GM19455 (cell line): ENCODE measurements around the gene GOSR2.

Experiments
- ATAC-seq: cut with Tn5 transposase; IDR thresholded peaks from one replicate; pipeline ENCODE4 v1.9.1; 2021; ENCODE audit not compliant: unreplicated experiment

Gene GOSR2

GRCh38 chr17:46958041-46958591 lies 35.2 kb downstream of the GOSR2 start:
- no peak for ATAC-seq

DNA sequence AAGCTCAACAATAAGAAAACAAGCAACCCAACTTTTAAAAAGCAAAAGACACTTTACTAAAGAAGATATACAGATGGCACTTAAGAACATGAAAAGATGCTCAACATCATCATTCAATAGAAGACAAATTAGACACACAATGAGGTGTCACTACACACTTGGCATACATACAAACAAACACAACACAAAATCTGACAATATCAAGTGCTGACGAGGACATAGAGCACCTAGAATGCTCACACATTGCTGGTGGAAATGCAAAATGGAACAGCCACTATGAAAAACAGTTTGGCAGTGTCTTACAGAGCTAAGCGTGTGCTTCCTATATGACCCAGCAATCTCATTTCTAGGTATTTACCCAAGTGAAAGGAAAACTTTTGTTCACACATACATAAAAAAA lies 37.2 kb downstream of the GOSR2 start:
- no peak for ATAC-seq

- no peak for ATAC-seq
These were observed 39.4 kb downstream of the GOSR2 start for GRCh38 chr17:46962374-46962790.

DNA sequence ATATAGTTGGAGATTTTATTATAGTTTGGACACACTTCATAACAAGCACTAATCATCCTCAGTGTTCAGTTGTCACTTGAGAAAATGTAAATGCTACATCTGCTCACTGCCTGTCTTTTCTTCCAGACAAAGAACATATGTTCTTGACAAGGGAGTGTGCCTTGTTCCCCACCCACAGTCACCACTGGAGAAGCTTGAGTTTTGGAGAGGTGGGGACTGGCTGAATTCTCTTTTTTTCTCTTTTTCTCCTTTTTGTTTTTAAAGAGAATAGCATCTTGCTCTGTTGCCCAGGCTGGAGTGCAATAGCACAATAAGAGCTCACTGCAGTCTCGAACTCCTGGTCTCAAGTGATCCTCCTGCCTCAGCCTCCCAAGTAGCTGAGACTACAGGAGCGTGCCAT lies 40.6 kb downstream of the GOSR2 start:
- ATAC-seq: no peak

GRCh38 chr17:46964315-46965265 lies 41.6 kb downstream of the GOSR2 start:
- no peak for ATAC-seq

DNA sequence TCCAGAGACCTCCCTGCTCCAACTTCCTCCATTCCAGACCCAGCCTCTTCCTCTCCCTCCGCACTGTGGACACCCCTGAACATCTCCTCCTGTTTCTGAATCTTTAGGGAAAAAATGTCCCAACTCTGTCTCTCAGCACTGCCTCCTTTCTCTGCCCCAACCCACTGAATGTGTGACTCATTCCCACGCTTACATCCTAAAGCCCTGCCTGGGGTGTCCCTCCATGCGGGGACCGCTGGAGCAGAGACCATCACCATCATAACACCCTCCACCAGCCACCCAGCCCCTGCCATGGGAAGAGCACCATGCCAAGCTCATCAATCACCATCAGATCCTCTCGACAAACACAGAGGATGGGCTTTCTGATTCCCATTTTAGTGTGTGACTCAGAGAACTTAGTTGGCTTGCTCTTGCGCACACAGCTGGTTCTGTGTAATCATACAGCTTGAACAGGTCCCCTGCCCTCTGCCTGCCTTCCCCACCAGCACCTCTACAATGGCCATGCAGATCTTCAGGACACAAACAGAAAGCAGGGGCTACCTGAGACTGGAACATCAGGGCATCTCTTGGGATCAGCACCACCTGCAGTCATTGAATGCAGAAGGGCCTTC lies 45.4 kb downstream of the GOSR2 start:
- ATAC-seq: no peak

DNA sequence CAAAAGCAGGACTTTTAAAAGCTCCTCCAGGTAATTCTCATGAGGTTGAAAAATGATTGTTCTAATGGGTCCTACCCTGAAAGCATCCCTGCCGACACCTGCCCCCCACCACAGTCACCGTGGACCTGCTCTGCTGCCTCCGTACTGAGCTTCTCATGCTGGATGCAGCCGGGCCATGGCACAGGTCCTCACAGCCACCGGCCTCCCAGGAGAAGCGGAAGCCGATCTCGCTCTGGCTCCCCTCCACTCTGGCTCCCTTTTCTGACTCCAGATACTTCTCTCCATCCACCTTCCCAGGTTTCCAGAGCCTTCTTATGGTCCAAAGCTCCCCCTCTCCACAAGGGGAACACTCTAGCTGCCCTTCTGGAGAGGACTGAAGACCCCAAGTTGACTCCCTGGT lies 45.9 kb downstream of the GOSR2 start:
- ATAC-seq: no peak

DNA sequence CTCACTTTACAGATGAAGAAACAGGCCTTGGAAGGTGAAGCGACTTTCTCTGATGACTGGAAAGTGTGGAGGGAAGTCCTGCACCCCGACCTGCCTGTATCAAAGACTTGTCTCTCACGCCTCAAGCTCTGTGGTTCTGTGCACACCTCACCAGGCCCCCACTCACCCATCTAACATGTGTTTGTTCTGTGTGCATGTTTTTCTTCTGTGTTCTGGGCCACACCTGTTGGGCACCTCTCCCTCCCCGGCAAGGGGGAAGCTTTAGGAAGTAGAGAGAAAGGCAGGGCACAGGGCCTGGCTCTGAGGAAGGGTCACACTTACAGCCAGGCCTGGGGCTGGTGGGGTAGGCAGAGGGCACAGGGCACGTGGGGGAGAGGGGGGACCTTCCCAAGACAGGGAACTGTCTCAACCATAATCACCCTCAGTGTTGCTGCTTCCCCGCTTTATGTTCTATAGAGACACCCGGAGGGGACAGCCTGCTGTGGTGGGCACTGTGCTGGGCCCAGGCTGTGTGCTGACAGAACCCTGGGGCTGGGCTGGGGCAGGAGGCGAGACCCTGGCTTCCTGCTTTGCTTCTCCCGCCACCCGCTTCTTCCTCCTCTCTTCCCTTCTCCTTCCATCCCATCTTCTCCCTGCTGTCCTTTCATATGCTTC lies 48.8 kb downstream of the GOSR2 start:
- no peak for ATAC-seq

DNA sequence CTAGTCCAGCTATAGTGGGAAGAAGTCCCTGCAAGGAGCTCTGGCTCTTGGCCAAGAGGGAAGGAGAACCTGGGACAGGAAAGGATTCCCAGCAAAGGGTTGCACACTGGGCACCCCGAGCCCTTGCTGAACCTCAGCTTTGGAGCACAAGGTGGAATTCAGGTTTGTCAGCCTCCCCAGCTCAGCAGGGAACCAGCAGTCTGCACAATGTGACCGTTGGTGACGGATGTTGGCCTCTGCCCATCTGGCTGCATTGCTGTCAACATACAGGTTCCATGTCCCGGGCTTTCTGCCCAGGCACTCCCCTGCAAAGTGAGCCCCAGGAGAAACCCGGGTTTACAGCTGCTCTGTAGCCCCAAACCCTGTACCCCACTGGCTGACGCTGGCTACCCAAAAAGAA lies 49.4 kb downstream of the GOSR2 start:
- ATAC-seq: no peak

GRCh38 chr17:46974086-46974485 lies 51.1 kb downstream of the GOSR2 start:
- no peak for ATAC-seq

DNA sequence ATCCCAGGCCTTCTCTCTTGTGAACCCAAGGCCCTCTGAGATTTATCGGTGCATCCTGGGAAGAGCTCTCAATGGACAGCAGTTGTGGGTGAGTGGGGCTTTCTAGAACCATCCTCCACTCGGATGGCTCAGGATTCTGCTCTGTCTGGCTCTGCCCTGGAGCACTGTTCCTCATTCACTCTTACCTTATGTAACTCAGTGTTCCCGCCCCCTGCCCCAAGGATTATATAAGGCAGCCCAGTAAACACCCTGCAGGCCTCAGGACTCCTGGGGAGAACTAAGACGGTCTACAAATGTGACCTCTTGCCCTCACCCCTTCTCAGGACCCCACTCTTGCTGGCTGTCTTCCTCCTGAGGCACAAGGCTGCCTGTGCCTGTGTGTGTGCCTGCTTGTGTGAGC lies 52.3 kb downstream of the GOSR2 start:
- ATAC-seq: no peak

DNA sequence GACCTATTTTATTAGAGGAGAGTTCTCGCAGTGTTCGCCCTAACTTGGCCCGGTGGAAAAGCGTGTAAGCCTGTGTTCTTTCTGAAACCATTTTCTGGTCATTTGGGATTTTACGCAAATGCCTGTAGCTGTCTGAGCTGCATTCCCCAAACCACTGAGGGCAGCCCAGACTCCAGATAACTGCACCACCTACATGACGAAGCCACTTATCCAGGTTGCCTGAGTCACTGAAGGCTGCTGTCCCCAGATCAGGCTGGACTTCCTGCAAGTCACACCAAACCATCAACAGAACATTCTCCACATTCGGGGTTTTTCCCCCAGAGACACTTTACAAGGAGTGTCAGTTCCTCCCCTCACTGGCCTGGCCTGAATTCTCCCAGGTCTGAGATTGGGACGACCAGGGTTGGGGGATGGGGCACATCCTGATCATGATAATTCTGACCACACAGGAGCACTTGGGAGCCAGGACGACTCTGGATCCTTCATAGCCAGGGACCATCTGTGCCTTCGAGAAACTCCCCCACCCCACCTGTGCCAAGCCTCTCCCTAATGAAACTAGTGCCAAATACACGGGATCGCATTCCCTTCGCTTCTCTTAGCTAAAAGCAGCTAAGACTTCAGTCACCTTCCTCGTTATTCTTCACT lies 53.8 kb downstream of the GOSR2 start:
- no peak for ATAC-seq

GRCh38 chr17:46977348-46977747 lies 54.4 kb downstream of the GOSR2 start:
- no peak for ATAC-seq

GRCh38 chr17:46977750-46978488 lies 55.0 kb downstream of the GOSR2 start:
- no peak for ATAC-seq

DNA sequence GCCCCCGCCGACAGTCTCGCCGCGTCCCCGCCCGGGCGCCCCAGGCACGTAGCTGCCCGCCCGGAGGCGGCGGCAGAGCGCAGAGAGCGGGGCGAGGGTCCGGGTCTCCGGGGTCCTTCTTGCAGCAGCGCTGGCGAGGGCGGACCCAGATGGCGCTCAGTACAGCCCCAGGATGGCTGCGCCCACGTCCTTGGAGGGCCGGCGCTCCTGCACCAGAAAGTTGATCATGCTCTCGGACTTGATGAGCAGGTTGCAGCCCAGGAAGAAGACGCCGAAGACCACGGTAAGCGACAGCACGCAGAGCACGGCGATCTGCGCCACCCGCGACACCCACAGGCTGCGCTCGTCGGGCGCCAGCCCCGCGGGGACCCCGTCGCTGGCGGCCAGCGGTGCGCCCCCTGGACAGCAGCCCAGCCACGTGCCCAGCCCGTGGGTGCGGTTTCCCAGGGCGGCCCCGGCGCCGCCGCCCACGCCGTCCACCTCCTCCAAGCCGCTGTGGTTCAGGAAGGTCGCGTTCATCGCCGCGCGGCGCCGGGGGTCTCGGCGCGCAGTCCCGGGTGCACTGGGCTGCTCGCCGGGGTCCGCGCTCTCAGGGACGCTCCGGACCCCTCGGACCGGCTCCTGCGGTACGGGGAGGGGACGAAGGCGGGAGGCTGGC lies 55.7 kb downstream of the GOSR2 start:
- ATAC-seq: no peak

- ATAC-seq: no peak
These were observed 56.3 kb downstream of the GOSR2 start, which contains the start of gene RPRML for GRCh38 chr17:46979147-46979863. Gene RPRML (minus strand): TSS chr17:46979253. CDS start chr17:46979007, 246 bp downstream.

DNA sequence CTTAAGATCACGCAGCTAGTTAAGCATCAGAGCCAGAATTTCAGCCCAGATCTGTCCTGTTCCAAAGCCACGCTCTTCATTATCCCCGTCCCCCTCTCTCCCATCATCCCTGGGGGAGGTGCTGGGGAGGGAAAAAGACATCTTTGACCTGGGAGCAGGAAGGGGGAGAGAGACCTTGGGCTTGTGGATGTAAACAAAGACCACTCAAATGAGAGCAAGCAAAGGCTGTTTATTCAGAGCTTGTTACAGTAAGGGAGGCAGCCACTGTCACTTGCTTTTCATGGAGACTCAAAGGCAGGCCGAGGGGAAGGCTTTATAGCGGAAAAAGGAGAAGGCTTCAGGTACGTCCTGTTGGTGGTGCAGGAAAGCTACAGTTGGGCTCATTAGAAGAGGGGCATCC lies 59.6 kb downstream of the GOSR2 start:
- ATAC-seq: no peak

GRCh38 chr17:46983782-46984181 lies 60.8 kb downstream of the GOSR2 start:
- no peak for ATAC-seq

GRCh38 chr17:46984341-46984740 lies 61.4 kb downstream of the GOSR2 start:
- ATAC-seq: no peak
